HL-60 (cell line): ENCODE measurements around the gene RTN4RL1.

Experiments
- DNase-seq, 2 experiments: peaks; one replicate each; pipeline ENCODE4 v3.0.0-alpha.2; 2010 to 2020; ENCODE audit warnings: low read depth in 1 of 2, low spot score in 1 of 2
- H3K27ac ChIP-seq: fragments of 250-450 bp; sonication (Bioruptor Pico); replicated peaks from 2 replicates; pipeline ENCODE4 v1.5.1; 2020; ENCODE audit warnings: mild to moderate bottlenecking, moderate library complexity
- H3K27me3 ChIP-seq: fragments of 250-450 bp; sonication (Bioruptor Pico); 2 replicates; pipeline ENCODE4 v1.5.1; 2021; ENCODE audit warnings: mild to moderate bottlenecking, moderate library complexity; ENCODE audit not compliant: insufficient read depth, poor library complexity, severe bottlenecking
- H3K4me3 ChIP-seq: replicated peaks from 2 replicates; pipeline ENCODE4 v1.5.1; 2011; ENCODE audit warnings: mild to moderate bottlenecking, control low read depth, low read length; ENCODE audit not compliant: insufficient read depth
- CTCF ChIP-seq: IDR thresholded peaks from one replicate; pipeline ENCODE4 v1.5.1; 2011; ENCODE audit warnings: low read length, control low read depth, inconsistent platforms; ENCODE audit not compliant: insufficient read depth
- GABPA ChIP-seq: IDR thresholded peaks from 2 replicates; pipeline ENCODE4 v1.6.1; 2012; ENCODE audit warnings: low read depth
- POLR2AphosphoS5 ChIP-seq: IDR thresholded peaks from 2 replicates; pipeline ENCODE4 v1.6.1; 2012; ENCODE audit warnings: low read depth
- SPI1 ChIP-seq: IDR thresholded peaks from 2 replicates; pipeline ENCODE4 v1.6.1; 2012; ENCODE audit warnings: low read depth, mild to moderate bottlenecking, borderline replicate concordance
- TF ChIP-seq, protein P1 (sequence below): IDR thresholded peaks from 2 replicates; pipeline ENCODE4 v1.6.1; 2012; ENCODE audit warnings: low read depth; ENCODE audit not compliant: insufficient replicate concordance

RTN4RL1 gene

DNA sequence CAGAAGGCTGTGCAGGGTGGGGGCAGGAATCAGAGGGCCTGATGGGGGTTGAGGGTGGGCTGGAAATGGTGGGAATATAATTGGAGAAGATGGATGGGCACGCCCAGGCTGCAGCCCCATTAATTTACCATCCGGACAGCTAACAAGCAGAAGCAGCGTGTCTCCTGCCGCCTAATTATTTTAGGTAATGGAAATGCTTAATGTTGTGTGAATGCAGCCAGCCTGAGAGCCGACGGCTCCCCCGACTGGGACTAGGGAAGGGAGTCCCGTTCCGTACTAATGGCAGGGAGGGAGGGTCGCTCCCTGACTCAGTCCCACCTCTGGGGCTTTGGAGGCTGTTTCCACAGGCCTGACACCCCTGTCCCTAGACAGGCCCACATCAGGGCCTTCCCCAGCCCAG is 12.0 kb upstream of the RTN4RL1 start:
- H3K27me3 ChIP-seq: no peaks in the 10 kb centered on the region
- DNase-seq: no peak
- no peak for TF ChIP-seq SPI1
- H3K27ac ChIP-seq: no peak overlapping the region
- H3K4me3 ChIP-seq: no peak overlapping the region

GRCh38 chr17:2035541-2036488 is 10.7 kb upstream of the RTN4RL1 start:
- H3K27ac ChIP-seq: no peak overlapping the region
- no peak for DNase-seq
- TF ChIP-seq POLR2AphosphoS5 (no peak), CTCF (no peak), SPI1 (no peak), GABPA (no peak)
- TF ChIP-seq, protein P1, sequence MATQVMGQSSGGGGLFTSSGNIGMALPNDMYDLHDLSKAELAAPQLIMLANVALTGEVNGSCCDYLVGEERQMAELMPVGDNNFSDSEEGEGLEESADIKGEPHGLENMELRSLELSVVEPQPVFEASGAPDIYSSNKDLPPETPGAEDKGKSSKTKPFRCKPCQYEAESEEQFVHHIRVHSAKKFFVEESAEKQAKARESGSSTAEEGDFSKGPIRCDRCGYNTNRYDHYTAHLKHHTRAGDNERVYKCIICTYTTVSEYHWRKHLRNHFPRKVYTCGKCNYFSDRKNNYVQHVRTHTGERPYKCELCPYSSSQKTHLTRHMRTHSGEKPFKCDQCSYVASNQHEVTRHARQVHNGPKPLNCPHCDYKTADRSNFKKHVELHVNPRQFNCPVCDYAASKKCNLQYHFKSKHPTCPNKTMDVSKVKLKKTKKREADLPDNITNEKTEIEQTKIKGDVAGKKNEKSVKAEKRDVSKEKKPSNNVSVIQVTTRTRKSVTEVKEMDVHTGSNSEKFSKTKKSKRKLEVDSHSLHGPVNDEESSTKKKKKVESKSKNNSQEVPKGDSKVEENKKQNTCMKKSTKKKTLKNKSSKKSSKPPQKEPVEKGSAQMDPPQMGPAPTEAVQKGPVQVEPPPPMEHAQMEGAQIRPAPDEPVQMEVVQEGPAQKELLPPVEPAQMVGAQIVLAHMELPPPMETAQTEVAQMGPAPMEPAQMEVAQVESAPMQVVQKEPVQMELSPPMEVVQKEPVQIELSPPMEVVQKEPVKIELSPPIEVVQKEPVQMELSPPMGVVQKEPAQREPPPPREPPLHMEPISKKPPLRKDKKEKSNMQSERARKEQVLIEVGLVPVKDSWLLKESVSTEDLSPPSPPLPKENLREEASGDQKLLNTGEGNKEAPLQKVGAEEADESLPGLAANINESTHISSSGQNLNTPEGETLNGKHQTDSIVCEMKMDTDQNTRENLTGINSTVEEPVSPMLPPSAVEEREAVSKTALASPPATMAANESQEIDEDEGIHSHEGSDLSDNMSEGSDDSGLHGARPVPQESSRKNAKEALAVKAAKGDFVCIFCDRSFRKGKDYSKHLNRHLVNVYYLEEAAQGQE: no peak

GRCh38 chr17:2034806-2035540 is 9.8 kb upstream of the RTN4RL1 start:
- TF ChIP-seq SPI1 (no peak), CTCF (no peak), GABPA (no peak), POLR2AphosphoS5 (no peak)
- TF ChIP-seq, protein P1: no peak
- Histone ChIP-seq H3K27me3 (no peaks in the 10 kb centered on the region), H3K4me3 (no peak overlapping the region), H3K27ac (no peak overlapping the region)
- DNase-seq: no peak

More at GRCh38 chr17:2035541-2036488, 10.7 kb upstream of the RTN4RL1 start:
- no peak overlapping the region for H3K4me3 ChIP-seq
- H3K27me3 ChIP-seq: no peaks in the 10 kb centered on the region

GRCh38 chr17:2034157-2034556 is 9.0 kb upstream of the RTN4RL1 start:
- TF ChIP-seq POLR2AphosphoS5 (no peak), CTCF (no peak), GABPA (no peak), SPI1 (no peak)
- TF ChIP-seq, protein P1: no peak
- H3K27me3 ChIP-seq: no peaks in the 10 kb centered on the region
- H3K4me3 ChIP-seq: no peak overlapping the region
- H3K27ac ChIP-seq: no peak overlapping the region
- no peak for DNase-seq
